Endothelial cell of umbilical vein (primary cell): ENCODE results near the gene MYCBP2. TPM values are rescaled to one million over a fixed set of nuclear protein-coding genes. Genes with fewer than 3 reads are reported as not detected.

Experiments
- Bru-seq: library from RNA; stranded (reverse); fragments of 400-500 nt; gene quantifications from one replicate; lab custom pipeline; 2021; lab: Mats Ljungman, UMichigan
- BruChase-seq, 2 experiments: library from RNA; stranded (reverse); fragments of 400-500 nt; gene quantifications; one replicate each; lab custom pipeline; 2021; lab: Mats Ljungman, UMichigan
- BruUV-seq: library from RNA; stranded (reverse); fragments of 400-500 nt; replicated peaks from 2 replicates; lab custom pipeline; 2021; lab: Mats Ljungman, UMichigan
- CTCF ChIA-PET: fragments of 300-600, 350-600 bp; sonication (Branson Sonifier 250); formaldehyde crosslinking; loops from one replicate; lab custom pipeline; 2021; ENCODE audit warnings: antibody characterized with exemption, inconsistent platforms; lab: Charles Lee
- POLR2A ChIA-PET: fragments of 300-600, 350-600 bp; sonication (Branson Sonifier 250); formaldehyde crosslinking; loops from one replicate; lab custom pipeline; 2021; ENCODE audit warnings: antibody characterized with exemption, inconsistent platforms; lab: Charles Lee
- DNase-seq: peaks from one replicate; pipeline ENCODE4 v3.0.0-alpha.2; 2011; ENCODE audit warnings: low read depth, low spot score
- FAIRE-seq: peaks from 2 replicates; lab custom pipeline; 2011; peaks lifted over from hg19 to GRCh38; lab: Jason Lieb, UNC
- H2AFZ ChIP-seq: 2 replicates; pipeline ENCODE4 v1.6.0; 2012; ENCODE audit warnings: low read depth, low read length, control low read depth, inconsistent platforms
- H3K27ac ChIP-seq: 2 replicates; pipeline ENCODE4 v1.5.1; 2011; ENCODE audit warnings: low read depth, mild to moderate bottlenecking, control low read depth, low read length, moderate library complexity; ENCODE audit not compliant: insufficient read depth
- H3K27me3 ChIP-seq, 2 experiments: 2 replicates each; pipeline versions ENCODE4 v1.6.0 to v1.6.1; 2011; ENCODE audit warnings: low read length in 2 of 2, mixed read lengths in 1 of 2; ENCODE audit not compliant: control insufficient read depth in 2 of 2, insufficient read depth in 2 of 2
- H3K36me3 ChIP-seq, 2 experiments: 2 replicates in 1 of 2; 3 replicates in 1 of 2; pipeline ENCODE4 v1.5.1; 2011; ENCODE audit warnings: low read length in 2 of 2, mild to moderate bottlenecking in 1 of 2, moderate library complexity in 1 of 2; ENCODE audit not compliant: control insufficient read depth in 2 of 2, insufficient read depth in 2 of 2; ENCODE audit errors: extremely low read depth in 1 of 2
- H3K4me1 ChIP-seq: 3 replicates; pipeline ENCODE4 v1.5.1; 2011; ENCODE audit warnings: mild to moderate bottlenecking, low read length; ENCODE audit not compliant: control insufficient read depth, insufficient read depth; ENCODE audit errors: extremely low read depth
- H3K4me2 ChIP-seq: 2 replicates; pipeline ENCODE4 v1.6.1; 2011; ENCODE audit warnings: low read length, control low read depth, mixed read lengths; ENCODE audit not compliant: insufficient read depth
- H3K4me3 ChIP-seq, 3 experiments: fragments of 200-600 bp in 1 of 3; sonication (generic), shearing (Covaris generic) in 1 of 3; replicated peaks in 1 of 3; 2 replicates each; pipeline ENCODE4 v1.5.1; 2011 to 2016; ENCODE audit warnings: control low read depth in 3 of 3, low read length in 3 of 3, mild to moderate bottlenecking in 2 of 3, inconsistent platforms in 1 of 3, low read depth in 1 of 3, moderate library complexity in 1 of 3; ENCODE audit not compliant: insufficient read depth in 1 of 3
- H3K79me2 ChIP-seq: 2 replicates; pipeline ENCODE4 v1.6.0; 2012; ENCODE audit warnings: low read length, inconsistent platforms; ENCODE audit not compliant: control insufficient read depth, insufficient read depth
- H3K9ac ChIP-seq: replicated peaks from 2 replicates; pipeline ENCODE3; 2011; ENCODE audit warnings: low read length, control low read depth; ENCODE audit not compliant: insufficient read depth; ENCODE audit errors: extremely low read depth
- H3K9me1 ChIP-seq: replicated peaks from 3 replicates; pipeline ENCODE4 v1.6.0; 2011; ENCODE audit warnings: mild to moderate bottlenecking, low read length; ENCODE audit not compliant: control insufficient read depth, insufficient read depth; ENCODE audit errors: extremely low read depth
- H3K9me3 ChIP-seq: replicated peaks from 2 replicates; pipeline ENCODE4 v1.5.1; 2012; ENCODE audit warnings: low read length, inconsistent platforms; ENCODE audit not compliant: control insufficient read depth, insufficient read depth
- H4K20me1 ChIP-seq: replicated peaks from 2 replicates; pipeline ENCODE3; 2011; ENCODE audit warnings: mild to moderate bottlenecking, low read length; ENCODE audit not compliant: control insufficient read depth, insufficient read depth; ENCODE audit errors: extremely low read depth
- FOS ChIP-seq: IDR thresholded peaks from 2 replicates; pipeline ENCODE4 v1.6.1; 2011; ENCODE audit warnings: mild to moderate bottlenecking, low read length, moderate library complexity, borderline replicate concordance; ENCODE audit not compliant: insufficient read depth
- MAX ChIP-seq: IDR thresholded peaks from 2 replicates; pipeline ENCODE4 v1.6.1; 2011; ENCODE audit not compliant: insufficient read depth, insufficient read length
- MYC ChIP-seq: IDR thresholded peaks from one replicate; pipeline ENCODE4 v1.6.1; 2011; ENCODE audit warnings: mild to moderate bottlenecking, low read depth, low read length
- POLR2A ChIP-seq: IDR thresholded peaks from 2 replicates; pipeline ENCODE4 v1.6.1; 2012; ENCODE audit warnings: low read depth, mild to moderate bottlenecking, control low read depth, low read length
- POLR2AphosphoS5 ChIP-seq: IDR thresholded peaks from 2 replicates; pipeline ENCODE4 v1.6.1; 2012; ENCODE audit warnings: low read depth, mild to moderate bottlenecking, control low read depth, low read length, moderate library complexity; ENCODE audit not compliant: insufficient read depth
- dilution Hi-C: fragments of 300-500 bp; cut with MboI; formaldehyde crosslinking; loops from one replicate; pipeline ENCODE4 v1.15.0; 2019; ENCODE audit warnings: low sequenced_read_pairs; ENCODE audit not compliant: extremely low pct_ligation_motif_present
- intact Hi-C: fragments of 100-400 bp; cut with micrococcal nuclease; formaldehyde crosslinking; loops from one replicate; pipeline ENCODE4 v1.10.0; 2022
- long read RNA-seq: library from polyadenylated mRNA; stranded (forward); transcript quantifications from one replicate; pipeline ENCODE4 v2.0.0, GENCODE V29; 2021
- polyA minus RNA-seq, 3 experiments: library from RNA; depleted of rRNA, polyadenylated mRNA; stranded (reverse); fragments of >200 nt; gene quantifications; 1 replicate in 1 of 3; 2 replicates in 2 of 3; pipeline ENCODE4 v1.2.3, GENCODE V29; 2011
- polyA plus RNA-seq, 4 experiments: library from polyadenylated mRNA; depleted of rRNA in 3 of 4; stranded (reverse) in 3 of 4; unstranded in 1 of 4; fragments of >200 nt; gene quantifications; 2 replicates each; pipeline versions ENCODE4 v1.2.1 to v1.2.3, GENCODE V29; 2011 to 2012; ENCODE audit warnings: missing spikeins in 1 of 4
- total RNA-seq: library from RNA; stranded (reverse); gene quantifications from 2 replicates; pipeline ENCODE4 v1.2.3, GENCODE V29; 2021

MYCBP2 gene
- 85.8 and 89.8 TPM in 2 replicates for total RNA-seq
- 26.0 and 30.5 TPM in 2 replicates for polyA plus RNA-seq
- 37.5 and 38.7 TPM in 2 replicates for polyA plus RNA-seq (2011; cell fraction: cytosol; rRNA removed)
- 87.7 and 93.7 TPM in 2 replicates for polyA plus RNA-seq (2011; cell fraction: nucleus; rRNA removed)
- polyA plus RNA-seq (2012) = 49.8 and 57.9 TPM in 2 replicates
- 141 and 157 TPM in 2 replicates for polyA minus RNA-seq
- polyA minus RNA-seq (2011; cell fraction: cytosol; rRNA and poly(A)+ RNA removed) = 45.7 TPM
- 238 and 307 TPM in 2 replicates for polyA minus RNA-seq (2011; cell fraction: nucleus; rRNA and poly(A)+ RNA removed)
- Bru-seq, nascent RNA = percentile 91 among the genes with signal in this experiment
- BruChase-seq, experiment 1, labeled RNA remaining after a 6-hour chase = percentile 85 among the genes with signal in this experiment
- BruChase-seq, experiment 2, labeled RNA remaining after a 2-hour chase = percentile 83 among the genes with signal in this experiment
- long read RNA-seq, partial matches to known transcripts = 3 of 6 reads
- long read RNA-seq, other reads (novel, unspliced or antisense) = 3 of 6 reads

DNA sequence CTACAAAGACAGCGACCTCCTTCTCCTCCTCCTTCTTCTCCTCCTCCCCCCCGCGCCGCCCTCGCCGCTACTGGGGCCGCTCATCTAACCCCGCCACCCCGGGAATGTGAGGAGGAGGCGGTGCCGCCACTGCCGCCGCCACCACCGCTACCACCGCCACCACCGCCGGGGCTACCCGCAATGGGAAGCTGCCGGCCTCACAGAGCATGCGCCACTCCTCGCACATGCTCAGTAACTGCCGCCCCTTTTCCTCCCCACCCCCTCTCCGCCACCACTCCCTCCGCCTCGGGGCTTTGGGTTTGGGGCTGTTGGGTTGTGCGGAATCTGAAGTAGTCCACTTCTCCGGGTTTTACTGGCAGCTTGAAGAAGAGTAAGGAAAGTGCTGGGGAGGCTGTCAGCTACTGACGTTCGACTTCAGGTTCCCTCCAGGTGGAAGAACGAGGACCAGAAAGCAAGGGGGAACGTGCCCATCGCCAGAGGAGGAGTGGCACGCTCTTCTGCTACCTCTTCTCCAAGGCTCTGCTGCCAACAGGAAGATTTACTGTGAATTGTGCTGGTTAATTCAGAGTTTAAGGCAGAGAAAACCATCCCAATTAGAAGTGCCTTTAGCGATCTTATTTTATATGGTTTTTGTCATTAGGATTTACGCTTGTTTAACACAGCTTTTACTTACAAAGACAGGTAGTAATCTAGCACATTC lies at the start of gene MYCBP2:
TSS of gene MYCBP2 (minus strand) at position 190 of the 700 bp plus-strand sequence. CDS start 319 bp downstream, outside the sequence.
- CTCF ChIA-PET = interaction anchor here (0.6 to 1.7 kb wide), 12 partner anchors 9 to 151 kb away, joined by 3 to 12 read pairs (median 3); no protein-coding TSS in a partner anchor

More for the DNA sequence above, at the start of gene MYCBP2:
- FAIRE-seq = peak; percentile 90
- H3K79me2 ChIP-seq = peaks cover 45% of the 10 kb centered on the region
- no TSS peak for BruUV-seq
- peak within 1 kb of the TSS; percentile 15 for H3K27ac ChIP-seq
- peak within 1 kb of the TSS; percentile 66 for H3K9ac ChIP-seq
- POLR2A ChIA-PET = interaction anchor here (0.7 kb wide), 1 partner anchor 196 kb away, joined by 4 read pairs; no protein-coding TSS in a partner anchor
- H3K9me1 ChIP-seq = no peaks in the 10 kb centered on the region
- peak; percentile 99 for DNase-seq
- peaks cover 31% of the 10 kb centered on the region for H3K4me1 ChIP-seq
- no peaks in the 10 kb centered on the region for H3K36me3 ChIP-seq
- H4K20me1 ChIP-seq = no peaks in the 10 kb centered on the region
- peak within 1 kb of the TSS; percentile 98 for H3K4me2 ChIP-seq
- H2AFZ ChIP-seq = peak within 1 kb of the TSS; percentile 95
- no peaks in the 10 kb centered on the region for H3K27me3 ChIP-seq
- dilution Hi-C loops = no loop called here
- peak within 1 kb of the TSS; percentile 49 to 92 (median 79) for H3K4me3 ChIP-seq
- intact Hi-C loops = loop anchor here (1.0 to 5.0 kb wide), 9 partner anchors 11 to 1790 kb away; partner anchors contain the start of genes COMMD6, FBXL3 and SLAIN1
- H3K9me3 ChIP-seq = no peaks in the 10 kb centered on the region
- TF ChIP-seq POLR2AphosphoS5 = peak; percentile 87
- TF ChIP-seq FOS = no peak
- peak; percentile 89 for TF ChIP-seq POLR2A
- TF ChIP-seq MYC = peak; percentile 88
- peak; percentile 45 for TF ChIP-seq MAX
